ENCODE measurements around the gene EDEM3. TPM values are rescaled to one million over a fixed set of nuclear protein-coding genes. Genes with fewer than 3 reads are reported as not detected.
"Not testable (repeated sequence)": the region's sequence is repeated elsewhere in the genome, so short reads cannot be mapped to it uniquely, and the experiment has no call there.

Gene EDEM3
- total and polyA plus RNA-seq, 4 donors = 11.7 to 53.8 (median 23.7) TPM

DNA sequence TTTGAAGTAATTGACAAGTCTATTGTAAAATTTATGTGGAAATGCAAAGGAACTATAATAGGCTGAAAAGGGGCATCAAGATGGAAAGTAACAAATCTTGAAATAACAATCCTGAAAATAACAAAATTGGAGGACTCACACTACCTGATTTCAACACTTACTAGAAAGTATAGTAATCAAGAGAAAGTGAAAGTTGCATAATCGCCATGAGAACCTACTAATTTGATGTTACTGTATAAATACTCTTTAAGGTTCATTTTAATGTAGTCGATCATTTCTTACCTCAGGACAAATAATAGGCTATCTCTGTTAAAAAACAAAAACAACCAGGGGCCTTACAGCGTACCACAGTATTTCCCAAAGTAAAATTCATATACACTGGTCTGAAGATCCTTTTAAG lies 71.7 kb downstream of the EDEM3 start:
- Histone ChIP-seq H3K9me3 (ENCODE audit: control insufficient read depth in 4 of 4, low read length in 3 of 4) (no peaks in the 10 kb centered on the region), H3K36me3 (ENCODE audit: control insufficient read depth in 4 of 4, insufficient read depth in 3 of 4, low read depth in 1 of 4, low read length in 3 of 4) (no peaks in the 10 kb centered on the region), H3K9ac (ENCODE audit: low read depth in 1 of 2, low read length in 2 of 2) (no peak overlapping the region), H3K4me3 (ENCODE audit: low read depth in 1 of 3, low read length in 3 of 3) (no peak overlapping the region), H3K27ac (ENCODE audit: low read depth in 1 of 2, low read length in 2 of 2) (no peak overlapping the region), H3K27me3 (ENCODE audit: control insufficient read depth in 4 of 4, insufficient read depth in 4 of 4, low read length in 3 of 4) (no peaks in the 10 kb centered on the region), H3K4me1 (ENCODE audit: control insufficient read depth in 4 of 4, insufficient read depth in 4 of 4, low read length in 3 of 4) (no peaks in the 10 kb centered on the region)
- no peak for DNase-seq (ENCODE audit: low spot score)
- TF ChIP-seq HNF4G (IDR thresholded peaks at IDR 0.05) (no peak), FOXA1 (IDR thresholded peaks at IDR 0.05) (no peak), JUND (IDR thresholded peaks at IDR 0.05) (no peak), SP1 (IDR thresholded peaks at IDR 0.05) (no peak), YY1 (IDR thresholded peaks at IDR 0.05) (no peak), RXRA (IDR thresholded peaks at IDR 0.05) (no peak), RAD21 (IDR thresholded peaks at IDR 0.05) (no peak), GABPA (IDR thresholded peaks at IDR 0.05 in 1 of 2, conservative IDR thresholded peaks at IDR 0.05 in 1 of 2) (no peak), FOXA2 (IDR thresholded peaks at IDR 0.05) (no peak), EGR1 (IDR thresholded peaks at IDR 0.05; ENCODE audit: low read depth in 2 of 2) (no peak), NR2F2 (IDR thresholded peaks at IDR 0.05) (no peak)
- TF ChIP-seq, protein P1, sequence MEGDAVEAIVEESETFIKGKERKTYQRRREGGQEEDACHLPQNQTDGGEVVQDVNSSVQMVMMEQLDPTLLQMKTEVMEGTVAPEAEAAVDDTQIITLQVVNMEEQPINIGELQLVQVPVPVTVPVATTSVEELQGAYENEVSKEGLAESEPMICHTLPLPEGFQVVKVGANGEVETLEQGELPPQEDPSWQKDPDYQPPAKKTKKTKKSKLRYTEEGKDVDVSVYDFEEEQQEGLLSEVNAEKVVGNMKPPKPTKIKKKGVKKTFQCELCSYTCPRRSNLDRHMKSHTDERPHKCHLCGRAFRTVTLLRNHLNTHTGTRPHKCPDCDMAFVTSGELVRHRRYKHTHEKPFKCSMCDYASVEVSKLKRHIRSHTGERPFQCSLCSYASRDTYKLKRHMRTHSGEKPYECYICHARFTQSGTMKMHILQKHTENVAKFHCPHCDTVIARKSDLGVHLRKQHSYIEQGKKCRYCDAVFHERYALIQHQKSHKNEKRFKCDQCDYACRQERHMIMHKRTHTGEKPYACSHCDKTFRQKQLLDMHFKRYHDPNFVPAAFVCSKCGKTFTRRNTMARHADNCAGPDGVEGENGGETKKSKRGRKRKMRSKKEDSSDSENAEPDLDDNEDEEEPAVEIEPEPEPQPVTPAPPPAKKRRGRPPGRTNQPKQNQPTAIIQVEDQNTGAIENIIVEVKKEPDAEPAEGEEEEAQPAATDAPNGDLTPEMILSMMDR (IDR thresholded peaks at IDR 0.05; ENCODE audit: low read depth, low read length, missing input control) = no peak
- TF ChIP-seq, protein P2, sequence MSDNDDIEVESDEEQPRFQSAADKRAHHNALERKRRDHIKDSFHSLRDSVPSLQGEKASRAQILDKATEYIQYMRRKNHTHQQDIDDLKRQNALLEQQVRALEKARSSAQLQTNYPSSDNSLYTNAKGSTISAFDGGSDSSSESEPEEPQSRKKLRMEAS (IDR thresholded peaks at IDR 0.05) = no peak
- TF ChIP-seq, protein P3, sequence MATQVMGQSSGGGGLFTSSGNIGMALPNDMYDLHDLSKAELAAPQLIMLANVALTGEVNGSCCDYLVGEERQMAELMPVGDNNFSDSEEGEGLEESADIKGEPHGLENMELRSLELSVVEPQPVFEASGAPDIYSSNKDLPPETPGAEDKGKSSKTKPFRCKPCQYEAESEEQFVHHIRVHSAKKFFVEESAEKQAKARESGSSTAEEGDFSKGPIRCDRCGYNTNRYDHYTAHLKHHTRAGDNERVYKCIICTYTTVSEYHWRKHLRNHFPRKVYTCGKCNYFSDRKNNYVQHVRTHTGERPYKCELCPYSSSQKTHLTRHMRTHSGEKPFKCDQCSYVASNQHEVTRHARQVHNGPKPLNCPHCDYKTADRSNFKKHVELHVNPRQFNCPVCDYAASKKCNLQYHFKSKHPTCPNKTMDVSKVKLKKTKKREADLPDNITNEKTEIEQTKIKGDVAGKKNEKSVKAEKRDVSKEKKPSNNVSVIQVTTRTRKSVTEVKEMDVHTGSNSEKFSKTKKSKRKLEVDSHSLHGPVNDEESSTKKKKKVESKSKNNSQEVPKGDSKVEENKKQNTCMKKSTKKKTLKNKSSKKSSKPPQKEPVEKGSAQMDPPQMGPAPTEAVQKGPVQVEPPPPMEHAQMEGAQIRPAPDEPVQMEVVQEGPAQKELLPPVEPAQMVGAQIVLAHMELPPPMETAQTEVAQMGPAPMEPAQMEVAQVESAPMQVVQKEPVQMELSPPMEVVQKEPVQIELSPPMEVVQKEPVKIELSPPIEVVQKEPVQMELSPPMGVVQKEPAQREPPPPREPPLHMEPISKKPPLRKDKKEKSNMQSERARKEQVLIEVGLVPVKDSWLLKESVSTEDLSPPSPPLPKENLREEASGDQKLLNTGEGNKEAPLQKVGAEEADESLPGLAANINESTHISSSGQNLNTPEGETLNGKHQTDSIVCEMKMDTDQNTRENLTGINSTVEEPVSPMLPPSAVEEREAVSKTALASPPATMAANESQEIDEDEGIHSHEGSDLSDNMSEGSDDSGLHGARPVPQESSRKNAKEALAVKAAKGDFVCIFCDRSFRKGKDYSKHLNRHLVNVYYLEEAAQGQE (IDR thresholded peaks at IDR 0.05) = no peak
- TF ChIP-seq, protein P4, sequence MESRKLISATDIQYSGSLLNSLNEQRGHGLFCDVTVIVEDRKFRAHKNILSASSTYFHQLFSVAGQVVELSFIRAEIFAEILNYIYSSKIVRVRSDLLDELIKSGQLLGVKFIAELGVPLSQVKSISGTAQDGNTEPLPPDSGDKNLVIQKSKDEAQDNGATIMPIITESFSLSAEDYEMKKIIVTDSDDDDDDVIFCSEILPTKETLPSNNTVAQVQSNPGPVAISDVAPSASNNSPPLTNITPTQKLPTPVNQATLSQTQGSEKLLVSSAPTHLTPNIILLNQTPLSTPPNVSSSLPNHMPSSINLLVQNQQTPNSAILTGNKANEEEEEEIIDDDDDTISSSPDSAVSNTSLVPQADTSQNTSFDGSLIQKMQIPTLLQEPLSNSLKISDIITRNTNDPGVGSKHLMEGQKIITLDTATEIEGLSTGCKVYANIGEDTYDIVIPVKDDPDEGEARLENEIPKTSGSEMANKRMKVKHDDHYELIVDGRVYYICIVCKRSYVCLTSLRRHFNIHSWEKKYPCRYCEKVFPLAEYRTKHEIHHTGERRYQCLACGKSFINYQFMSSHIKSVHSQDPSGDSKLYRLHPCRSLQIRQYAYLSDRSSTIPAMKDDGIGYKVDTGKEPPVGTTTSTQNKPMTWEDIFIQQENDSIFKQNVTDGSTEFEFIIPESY (IDR thresholded peaks at IDR 0.05) = no peak
- TF ChIP-seq, protein P5, sequence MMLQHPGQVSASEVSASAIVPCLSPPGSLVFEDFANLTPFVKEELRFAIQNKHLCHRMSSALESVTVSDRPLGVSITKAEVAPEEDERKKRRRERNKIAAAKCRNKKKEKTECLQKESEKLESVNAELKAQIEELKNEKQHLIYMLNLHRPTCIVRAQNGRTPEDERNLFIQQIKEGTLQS (IDR thresholded peaks at IDR 0.05) = no peak
- WGBS = 91% methylated on average over 3 of the region's 3 CpGs

DNA sequence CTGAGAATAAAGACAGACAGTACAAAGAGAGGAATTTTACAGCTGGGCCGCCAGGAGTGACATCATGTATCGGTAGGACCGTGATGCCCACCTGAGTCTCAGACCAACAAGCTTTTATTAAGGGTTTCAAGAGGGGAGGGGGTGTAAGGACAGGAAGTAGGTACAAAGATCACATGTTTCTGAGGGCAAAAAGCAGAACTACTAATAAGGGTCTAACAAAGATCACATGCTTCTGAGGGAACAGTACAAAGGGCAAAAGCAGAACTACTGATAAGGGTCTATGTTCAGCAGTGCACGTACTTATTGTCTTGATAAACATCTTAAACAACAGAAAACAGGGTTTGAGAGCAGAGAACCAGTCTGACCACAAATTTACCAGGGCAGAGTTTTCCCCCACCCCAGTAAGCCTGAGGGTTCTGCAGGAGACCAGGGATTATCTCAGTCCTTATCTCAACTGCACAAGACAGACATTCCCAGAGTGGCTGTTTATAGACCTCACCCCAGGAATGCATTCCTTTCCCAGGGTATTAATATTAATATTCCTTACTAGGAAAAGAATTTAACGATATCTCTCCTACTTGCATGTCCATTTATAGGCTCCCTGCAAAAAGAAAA lies 73.9 kb downstream of the EDEM3 start:
- H3K4me3 ChIP-seq (ENCODE audit: low read depth in 1 of 3, low read length in 3 of 3); H3K27ac ChIP-seq (ENCODE audit: low read depth in 1 of 2, low read length in 2 of 2); H3K9ac ChIP-seq (ENCODE audit: low read depth in 1 of 2, low read length in 2 of 2); H3K4me1 ChIP-seq (ENCODE audit: control insufficient read depth in 4 of 4, insufficient read depth in 4 of 4, low read length in 3 of 4); H3K27me3 ChIP-seq (ENCODE audit: control insufficient read depth in 4 of 4, insufficient read depth in 4 of 4, low read length in 3 of 4); H3K36me3 ChIP-seq (ENCODE audit: control insufficient read depth in 4 of 4, insufficient read depth in 3 of 4, low read depth in 1 of 4, low read length in 3 of 4); DNase-seq (ENCODE audit: low spot score); H3K9me3 ChIP-seq (ENCODE audit: control insufficient read depth in 4 of 4, low read length in 3 of 4): not testable (repeated sequence)
- 78% methylated on average over 5 of the region's 5 CpGs for WGBS

DNA sequence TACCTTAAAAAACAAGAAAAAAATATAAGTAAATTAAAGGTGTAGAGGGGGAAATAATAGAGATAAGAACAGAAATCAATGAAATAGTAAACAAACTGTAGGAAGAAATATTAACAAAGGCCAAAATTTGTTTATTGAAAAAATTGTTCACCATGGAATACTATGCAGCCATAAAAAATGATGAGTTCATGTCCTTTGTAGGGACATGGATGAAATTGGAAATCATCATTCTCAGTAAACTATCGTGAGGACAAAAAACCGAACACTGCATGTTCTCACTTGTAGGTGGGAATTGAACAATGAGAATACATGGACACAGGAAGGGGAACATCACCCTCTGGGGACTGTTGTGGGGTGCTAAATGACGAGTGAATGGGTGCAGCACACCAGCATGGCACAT lies 75.2 kb downstream of the EDEM3 start:
- not testable (repeated sequence) for H3K4me1 ChIP-seq (ENCODE audit: control insufficient read depth in 4 of 4, insufficient read depth in 4 of 4, low read length in 3 of 4); H3K9ac ChIP-seq (ENCODE audit: low read depth in 1 of 2, low read length in 2 of 2); H3K4me3 ChIP-seq (ENCODE audit: low read depth in 1 of 3, low read length in 3 of 3); H3K27ac ChIP-seq (ENCODE audit: low read depth in 1 of 2, low read length in 2 of 2); H3K27me3 ChIP-seq (ENCODE audit: control insufficient read depth in 4 of 4, insufficient read depth in 4 of 4, low read length in 3 of 4); H3K9me3 ChIP-seq (ENCODE audit: control insufficient read depth in 4 of 4, low read length in 3 of 4); H3K36me3 ChIP-seq (ENCODE audit: control insufficient read depth in 4 of 4, insufficient read depth in 3 of 4, low read depth in 1 of 4, low read length in 3 of 4); DNase-seq (ENCODE audit: low spot score)
- WGBS = 76% methylated on average over 3 of the region's 3 CpGs

Data from liver (tissue), 9 donors.